Parathyroid adenoma (tissue), 2 donors: ENCODE measurements around the gene COL5A2.

Experiments
- H2AFZ ChIP-seq: fragments of 300-600 bp; sonication (generic); one replicate; pipeline ENCODE4 v1.7.0; 2017; ENCODE audit warnings: antibody characterized with exemption, mild to moderate bottlenecking
- H3K27ac ChIP-seq: fragments of 300-600 bp; sonication (generic); one replicate; pipeline ENCODE4 v1.7.0; 2017
- H3K27me3 ChIP-seq: fragments of 300-600 bp; sonication (generic); one replicate; pipeline ENCODE4 v1.7.0; 2017; ENCODE audit warnings: low read length; ENCODE audit not compliant: control insufficient read depth, insufficient read depth
- H3K36me3 ChIP-seq: fragments of 300-600 bp; sonication (generic); one replicate; pipeline ENCODE4 v1.7.0; 2017; ENCODE audit warnings: low read length; ENCODE audit not compliant: control insufficient read depth, insufficient read depth
- H3K4me1 ChIP-seq: fragments of 300-600 bp; sonication (generic); one replicate; pipeline ENCODE4 v1.7.0; 2017; ENCODE audit warnings: control low read depth
- H3K4me2 ChIP-seq: fragments of 300-600 bp; sonication (generic); one replicate; pipeline ENCODE4 v1.7.0; 2017; ENCODE audit warnings: low read length
- H3K4me3 ChIP-seq: fragments of 300-600 bp; sonication (generic); one replicate; pipeline ENCODE4 v1.7.0; 2017; ENCODE audit warnings: low read depth, low read length
- H3K79me2 ChIP-seq: fragments of 300-600 bp; sonication (generic); one replicate; pipeline ENCODE4 v1.7.0; 2017; ENCODE audit warnings: control low read depth
- H3K9ac ChIP-seq: fragments of 300-600 bp; sonication (generic); one replicate; pipeline ENCODE4 v1.7.0; 2017; ENCODE audit warnings: mild to moderate bottlenecking
- H3K9me3 ChIP-seq: fragments of 300-600 bp; sonication (generic); one replicate; pipeline ENCODE4 v1.7.0; 2017; ENCODE audit warnings: low read length; ENCODE audit not compliant: control insufficient read depth
- TF ChIP-seq, protein P1 (sequence below): fragments of 300-600 bp; sonication (generic); IDR thresholded peaks from one replicate; pipeline ENCODE4 v1.7.0; 2017; ENCODE audit warnings: antibody characterized with exemption, mild to moderate bottlenecking
- donor health status: primary hyperparathyroidism.

Gene COL5A2

DNA sequence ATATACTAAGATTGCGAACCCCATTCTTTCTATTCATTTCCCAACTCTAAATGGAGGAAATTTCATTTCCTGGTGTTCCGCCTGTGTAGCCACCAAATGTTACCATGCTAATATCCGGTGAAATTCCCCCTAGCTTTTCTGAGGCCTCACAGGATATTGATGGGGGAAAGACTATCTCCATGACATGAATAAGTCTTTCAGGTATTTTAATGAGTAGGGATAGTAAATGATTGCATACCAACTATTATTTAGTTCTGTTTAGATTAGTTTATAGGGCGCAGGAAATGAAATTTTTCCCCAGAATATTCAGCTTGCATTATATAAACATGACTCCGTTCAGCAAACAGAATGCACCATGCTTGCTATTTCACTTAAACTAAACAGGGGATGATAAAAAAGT, 55.4 kb downstream of the COL5A2 start:
- Histone ChIP-seq H3K27me3 (no peaks in the 10 kb centered on the region), H3K36me3 (no peaks in the 10 kb centered on the region), H3K4me1 (no peaks in the 10 kb centered on the region), H3K79me2 (no peaks in the 10 kb centered on the region), H3K9ac (no peak overlapping the region), H3K27ac (no peak overlapping the region), H2AFZ (no peak overlapping the region), H3K4me3 (no peak overlapping the region), H3K9me3 (no peaks in the 10 kb centered on the region), H3K4me2 (no peak overlapping the region)
- TF ChIP-seq, protein P1, sequence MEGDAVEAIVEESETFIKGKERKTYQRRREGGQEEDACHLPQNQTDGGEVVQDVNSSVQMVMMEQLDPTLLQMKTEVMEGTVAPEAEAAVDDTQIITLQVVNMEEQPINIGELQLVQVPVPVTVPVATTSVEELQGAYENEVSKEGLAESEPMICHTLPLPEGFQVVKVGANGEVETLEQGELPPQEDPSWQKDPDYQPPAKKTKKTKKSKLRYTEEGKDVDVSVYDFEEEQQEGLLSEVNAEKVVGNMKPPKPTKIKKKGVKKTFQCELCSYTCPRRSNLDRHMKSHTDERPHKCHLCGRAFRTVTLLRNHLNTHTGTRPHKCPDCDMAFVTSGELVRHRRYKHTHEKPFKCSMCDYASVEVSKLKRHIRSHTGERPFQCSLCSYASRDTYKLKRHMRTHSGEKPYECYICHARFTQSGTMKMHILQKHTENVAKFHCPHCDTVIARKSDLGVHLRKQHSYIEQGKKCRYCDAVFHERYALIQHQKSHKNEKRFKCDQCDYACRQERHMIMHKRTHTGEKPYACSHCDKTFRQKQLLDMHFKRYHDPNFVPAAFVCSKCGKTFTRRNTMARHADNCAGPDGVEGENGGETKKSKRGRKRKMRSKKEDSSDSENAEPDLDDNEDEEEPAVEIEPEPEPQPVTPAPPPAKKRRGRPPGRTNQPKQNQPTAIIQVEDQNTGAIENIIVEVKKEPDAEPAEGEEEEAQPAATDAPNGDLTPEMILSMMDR: no peak

DNA sequence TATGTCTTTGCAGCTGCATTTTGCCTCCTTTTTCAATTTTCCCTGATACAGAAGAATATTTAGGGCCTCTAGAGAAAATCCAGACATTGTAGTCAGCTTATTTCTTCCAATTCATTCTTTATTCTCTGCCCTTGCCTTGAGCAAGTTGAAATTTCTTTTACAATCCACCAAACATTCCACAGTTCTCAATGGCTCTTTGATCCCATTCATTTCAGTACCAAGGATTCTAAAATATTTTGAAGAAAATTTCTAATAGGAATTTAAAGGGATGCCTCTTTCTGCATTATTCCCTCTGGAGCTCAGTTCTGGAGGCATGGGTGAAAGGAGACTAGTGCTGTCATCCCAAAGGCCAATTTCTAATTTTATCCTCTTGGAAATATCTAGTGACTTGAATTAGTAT, 61.2 kb downstream of the COL5A2 start:
- Histone ChIP-seq H3K27me3 (no peaks in the 10 kb centered on the region), H3K9ac (no peak overlapping the region), H3K79me2 (no peaks in the 10 kb centered on the region), H3K27ac (no peak overlapping the region), H2AFZ (no peak overlapping the region), H3K4me3 (no peak overlapping the region), H3K9me3 (no peaks in the 10 kb centered on the region), H3K36me3 (no peaks in the 10 kb centered on the region), H3K4me2 (no peak overlapping the region), H3K4me1 (no peaks in the 10 kb centered on the region)
- TF ChIP-seq, protein P1: no peak

DNA sequence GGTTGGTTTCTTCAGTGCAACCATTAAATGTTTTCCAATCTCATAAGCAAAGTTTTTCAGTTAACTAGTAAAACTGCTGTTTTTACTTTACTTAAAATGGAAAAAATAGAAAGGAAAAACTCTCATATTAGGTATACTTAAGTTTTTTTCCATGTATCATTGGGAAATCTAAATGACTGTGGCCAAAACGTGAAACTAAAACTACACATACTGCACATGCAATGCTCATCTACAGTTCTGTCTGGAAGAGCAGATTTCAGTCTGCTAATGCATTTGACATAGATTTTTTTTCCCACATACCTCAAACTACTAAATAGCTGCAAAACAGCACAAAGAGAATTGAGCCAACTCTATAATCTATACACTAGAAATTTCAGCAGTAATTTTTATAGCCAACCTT, 62.6 kb downstream of the COL5A2 start:
- H2AFZ ChIP-seq: no peak overlapping the region
- no peak overlapping the region for H3K9ac ChIP-seq
- H3K36me3 ChIP-seq: no peaks in the 10 kb centered on the region
- TF ChIP-seq, protein P1: no peak
- no peak overlapping the region for H3K27ac ChIP-seq
- no peaks in the 10 kb centered on the region for H3K27me3 ChIP-seq
- no peaks in the 10 kb centered on the region for H3K9me3 ChIP-seq
- no peak overlapping the region for H3K4me2 ChIP-seq
- no peaks in the 10 kb centered on the region for H3K79me2 ChIP-seq
- no peaks in the 10 kb centered on the region for H3K4me1 ChIP-seq
- no peak overlapping the region for H3K4me3 ChIP-seq

DNA sequence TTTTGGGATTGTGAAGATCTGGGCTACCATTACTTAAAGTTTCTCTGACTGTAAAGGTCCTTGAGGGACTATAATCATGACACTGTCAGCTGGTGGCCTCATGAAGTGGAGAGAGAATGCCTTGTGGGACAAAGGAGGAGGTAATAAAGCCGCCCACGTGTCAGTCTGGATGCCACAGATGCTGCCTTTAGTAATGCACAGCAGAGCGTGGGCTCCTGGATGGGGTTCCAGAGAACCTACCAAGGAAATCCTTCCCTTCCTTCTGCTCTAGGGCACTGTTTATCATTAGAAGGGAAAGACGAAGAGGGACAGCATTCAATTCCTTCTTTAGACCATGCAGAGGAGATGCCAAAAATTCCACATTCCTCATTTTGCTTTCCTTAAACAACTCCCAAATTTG, 63.5 kb downstream of the COL5A2 start:
- Histone ChIP-seq H3K4me3 (no peak overlapping the region), H3K27ac (no peak overlapping the region), H2AFZ (no peak overlapping the region), H3K79me2 (no peaks in the 10 kb centered on the region), H3K27me3 (no peaks in the 10 kb centered on the region), H3K9ac (no peak overlapping the region), H3K4me1 (no peaks in the 10 kb centered on the region), H3K36me3 (no peaks in the 10 kb centered on the region), H3K9me3 (no peaks in the 10 kb centered on the region), H3K4me2 (no peak overlapping the region)
- TF ChIP-seq, protein P1: no peak

GRCh38 chr2:189115126-189115525, 64.4 kb downstream of the COL5A2 start:
- H3K9ac ChIP-seq: no peak overlapping the region

More at GRCh38 chr2:189115126-189115525, 64.4 kb downstream of the COL5A2 start:
- no peak overlapping the region for H3K4me3 ChIP-seq
- no peaks in the 10 kb centered on the region for H3K79me2 ChIP-seq
- H3K9me3 ChIP-seq: no peaks in the 10 kb centered on the region
- no peak overlapping the region for H3K27ac ChIP-seq
- H3K4me1 ChIP-seq: no peaks in the 10 kb centered on the region
- TF ChIP-seq, protein P1: no peak
- H3K36me3 ChIP-seq: no peaks in the 10 kb centered on the region
- H3K4me2 ChIP-seq: no peak overlapping the region
- no peak overlapping the region for H2AFZ ChIP-seq
- H3K27me3 ChIP-seq: no peaks in the 10 kb centered on the region
